RPMI8226 (cell line): ENCODE results near the gene AUTS2.

ENCODE experiments used
- DNase-seq: peaks from one replicate; pipeline ENCODE4 v3.0.0-alpha.2; 2015

The AUTS2 gene

DNA sequence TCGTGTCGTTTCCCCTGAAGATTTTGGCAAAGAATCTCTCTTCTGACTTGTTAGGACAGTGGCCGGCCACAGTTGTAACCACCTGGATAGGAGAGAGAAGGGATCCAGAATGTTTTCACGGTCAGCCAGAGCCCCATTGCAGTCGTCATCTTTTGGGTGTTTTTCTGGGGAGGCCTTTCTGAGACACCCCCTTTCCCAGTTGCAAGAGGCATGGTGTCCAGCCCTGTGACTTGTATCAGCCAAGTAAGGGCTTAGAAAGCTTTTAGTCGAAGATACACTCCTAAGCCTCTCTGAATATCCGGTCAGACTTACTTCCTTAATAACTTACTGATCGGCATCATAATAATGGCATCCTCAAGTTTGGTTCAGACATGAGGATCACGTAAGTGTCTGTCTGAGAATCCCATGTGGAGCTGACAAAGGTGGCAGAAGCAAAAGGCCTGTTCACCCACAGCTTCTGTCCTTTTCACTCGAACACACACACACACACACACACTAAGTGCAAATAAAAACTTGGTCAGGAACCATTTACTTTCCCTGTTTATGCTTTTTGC, 1098.0 kb downstream of the AUTS2 start:
- DNase-seq, result no peak

GRCh38 chr7:70698219-70698832, 1100.1 kb downstream of the AUTS2 start:
- DNase-seq, result peak; percentile 61

- no peak for DNase-seq
Observed at GRCh38 chr7:70699271-70699670, 1101.0 kb downstream of the AUTS2 start.

DNA sequence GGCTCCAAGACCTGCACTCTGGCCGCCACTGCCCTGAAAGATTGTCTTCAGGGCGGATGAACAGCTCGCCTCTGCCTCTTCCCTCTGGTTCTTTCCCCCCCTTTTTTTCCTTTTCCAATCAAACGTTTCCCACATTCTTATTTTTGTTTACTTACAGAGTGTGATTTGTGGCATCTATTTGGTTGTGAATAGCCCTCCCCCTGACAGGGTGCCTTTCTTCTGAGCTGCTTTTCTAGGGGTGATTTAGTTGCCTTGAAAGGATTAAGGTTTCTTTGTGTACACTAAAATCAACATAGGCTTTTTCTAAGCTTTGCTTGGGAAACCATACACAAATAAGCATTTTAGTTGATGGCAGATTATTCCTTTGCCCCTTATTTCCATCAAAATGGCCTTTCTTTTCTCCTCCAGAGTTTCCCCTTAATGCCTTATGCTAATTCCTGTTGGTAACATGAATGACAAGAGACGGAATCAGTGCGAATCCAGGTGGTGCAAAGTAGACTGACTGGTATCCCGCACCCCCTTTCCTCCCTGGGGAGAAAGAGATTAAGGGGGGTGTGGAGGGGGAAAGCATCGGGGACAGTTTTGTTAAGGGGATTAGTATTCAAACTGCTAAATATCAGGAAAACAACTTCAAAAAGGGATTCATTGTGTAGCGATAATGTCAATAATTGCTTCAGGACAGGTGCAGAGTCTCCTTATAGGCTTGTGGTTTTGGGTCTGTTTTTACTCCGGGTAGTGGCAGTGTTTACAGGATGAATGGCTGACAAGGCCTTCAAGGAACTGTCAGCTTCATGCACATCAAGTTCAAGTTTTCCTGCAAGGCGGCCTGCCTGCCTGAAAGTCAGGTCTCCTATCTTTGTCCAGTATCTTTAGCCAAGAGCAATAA, 1102.0 kb downstream of the AUTS2 start:
- DNase-seq, result no peak

DNA sequence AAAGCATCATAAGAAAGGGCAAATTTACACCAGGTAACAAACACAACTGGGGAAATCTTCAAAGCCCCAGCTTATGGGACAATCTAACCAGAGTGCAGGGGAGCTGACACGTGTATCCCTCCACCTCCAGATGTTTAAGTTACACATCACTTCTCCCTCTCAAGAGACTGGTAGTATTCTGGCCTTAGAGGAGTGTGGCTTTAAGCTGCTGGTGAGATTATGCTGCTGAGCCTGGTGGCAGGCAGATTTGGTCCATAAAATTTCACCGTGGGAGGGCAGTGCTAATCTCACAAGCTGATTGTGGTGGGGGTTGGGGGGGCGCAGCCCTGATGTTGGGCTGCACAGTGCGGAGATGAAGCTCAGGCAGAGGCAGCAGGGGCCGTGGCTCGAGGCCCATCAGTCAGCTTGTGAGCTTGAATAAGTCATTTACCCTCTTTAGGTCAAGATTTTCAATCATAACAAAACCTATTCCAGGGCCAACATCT, 1102.7 kb downstream of the AUTS2 start:
- no peak for DNase-seq

GRCh38 chr7:70701477-70701876, 1103.2 kb downstream of the AUTS2 start:
- DNase-seq, result no peak

DNA sequence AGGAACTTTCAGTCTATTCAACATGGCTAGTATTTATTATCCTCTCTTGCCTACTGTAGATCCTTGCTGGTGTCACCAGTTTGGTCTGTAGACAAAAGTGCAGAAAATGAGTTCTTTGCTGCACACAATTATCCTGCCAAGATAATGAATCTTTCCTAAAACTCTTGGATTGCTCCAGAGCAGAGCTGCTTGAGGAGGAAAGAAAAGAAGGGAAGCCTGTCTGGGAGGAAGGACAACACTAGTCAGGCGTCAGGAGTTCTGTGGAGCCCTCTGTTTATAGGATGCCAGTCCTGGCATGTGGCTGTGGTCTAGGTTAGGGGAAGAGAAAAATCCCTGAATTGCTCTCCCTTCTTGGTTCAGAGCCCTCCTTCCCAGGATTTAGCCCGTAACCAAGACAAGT, 1103.7 kb downstream of the AUTS2 start:
- DNase-seq, result no peak

- no peak for DNase-seq
Observed at GRCh38 chr7:70703785-70704184, 1105.5 kb downstream of the AUTS2 start.

- DNase-seq, result no peak
Observed at GRCh38 chr7:70704831-70705346, 1106.6 kb downstream of the AUTS2 start.

DNA sequence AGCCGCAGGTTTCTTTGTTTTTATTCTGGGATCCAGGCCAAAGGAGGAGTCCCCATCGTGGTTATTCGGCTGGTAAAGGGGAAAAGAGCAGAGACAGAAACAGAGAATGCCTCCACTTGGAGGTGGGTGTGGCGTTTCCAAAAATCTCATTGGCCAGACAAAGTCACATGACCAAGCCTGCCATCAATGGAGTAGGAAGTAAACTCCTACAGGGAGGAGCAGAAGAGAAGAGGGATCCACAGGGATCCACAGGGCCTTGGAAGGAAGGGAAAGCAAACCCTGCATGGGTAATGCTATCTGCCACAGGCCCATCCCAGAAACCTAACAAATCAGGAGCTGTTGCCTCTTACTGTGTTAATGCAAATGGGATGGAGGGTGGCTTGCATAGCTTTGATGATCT, 1107.9 kb downstream of the AUTS2 start:
- no peak for DNase-seq

GRCh38 chr7:70706698-70707097, 1108.4 kb downstream of the AUTS2 start:
- DNase-seq, result no peak

GRCh38 chr7:70707823-70708243, 1109.6 kb downstream of the AUTS2 start:
- DNase-seq, result no peak

DNA sequence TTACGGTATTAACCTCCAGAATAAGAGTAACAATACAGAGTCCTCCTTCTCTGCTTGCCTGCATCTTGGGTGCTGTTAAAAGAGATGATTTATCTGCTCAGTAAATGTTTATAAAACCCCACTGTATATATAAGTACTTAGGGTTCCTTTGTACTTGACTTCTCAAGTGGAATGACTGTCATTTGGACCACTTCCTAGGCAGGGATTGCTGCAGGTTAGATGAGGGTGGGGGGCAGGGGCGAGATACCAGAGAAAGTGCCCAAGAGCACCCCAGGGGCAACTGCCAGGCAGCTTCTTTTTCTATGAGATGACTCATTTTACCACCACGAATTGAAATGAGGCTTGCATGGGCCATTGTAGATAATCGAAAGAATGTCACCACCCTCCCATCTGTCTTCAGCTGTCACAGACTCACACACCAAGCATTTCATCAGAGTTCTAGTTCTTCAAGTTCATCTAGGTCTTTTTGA, 1111.8 kb downstream of the AUTS2 start:
- DNase-seq, result no peak

DNA sequence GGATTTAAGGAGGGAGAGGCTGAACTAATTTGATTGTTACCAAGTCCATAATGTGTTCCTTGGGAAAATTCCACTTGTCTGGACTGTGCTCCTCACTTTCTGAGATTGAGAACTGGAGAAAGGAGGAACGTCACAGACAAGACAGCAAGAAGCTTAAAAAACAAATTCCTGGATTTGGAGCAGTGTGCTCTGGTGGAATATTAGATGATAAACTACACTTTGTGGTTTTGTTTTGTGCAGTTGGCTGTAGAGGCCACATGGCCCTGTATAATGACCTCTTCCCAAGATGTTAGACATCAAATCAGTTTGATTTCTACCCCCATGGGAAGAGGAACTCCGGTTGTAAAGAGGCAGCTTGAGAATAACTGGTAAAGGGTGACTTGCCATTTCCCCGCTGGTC, 1112.4 kb downstream of the AUTS2 start:
- DNase-seq, result no peak

- no peak for DNase-seq
Observed at GRCh38 chr7:70711452-70711851, 1113.2 kb downstream of the AUTS2 start.

DNA sequence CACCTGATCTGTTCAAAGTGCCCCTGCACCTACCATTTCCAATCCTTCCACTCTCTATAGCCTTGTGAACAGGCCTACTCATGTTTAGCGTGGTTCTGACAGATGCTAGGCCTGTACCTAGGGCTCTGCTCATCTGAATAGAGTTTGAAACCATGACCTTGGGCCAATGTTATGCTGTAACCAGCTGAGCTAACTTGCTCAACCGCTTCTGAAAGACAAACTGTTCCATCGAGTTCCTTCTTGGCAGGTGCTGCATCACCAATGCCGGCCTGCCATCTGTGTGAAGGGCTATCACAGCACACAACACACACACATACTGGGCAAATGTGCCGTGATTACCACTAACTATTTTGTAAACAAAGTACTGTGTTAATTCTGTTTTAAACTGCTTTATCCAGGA, 1114.7 kb downstream of the AUTS2 start:
- DNase-seq, result peak; percentile 32

- DNase-seq, result no peak
Observed at GRCh38 chr7:70714506-70715038, 1116.3 kb downstream of the AUTS2 start.

GRCh38 chr7:70717553-70718329, 1119.5 kb downstream of the AUTS2 start:
- DNase-seq, result peak; percentile 49

GRCh38 chr7:70719125-70719524, 1120.8 kb downstream of the AUTS2 start:
- no peak for DNase-seq

DNA sequence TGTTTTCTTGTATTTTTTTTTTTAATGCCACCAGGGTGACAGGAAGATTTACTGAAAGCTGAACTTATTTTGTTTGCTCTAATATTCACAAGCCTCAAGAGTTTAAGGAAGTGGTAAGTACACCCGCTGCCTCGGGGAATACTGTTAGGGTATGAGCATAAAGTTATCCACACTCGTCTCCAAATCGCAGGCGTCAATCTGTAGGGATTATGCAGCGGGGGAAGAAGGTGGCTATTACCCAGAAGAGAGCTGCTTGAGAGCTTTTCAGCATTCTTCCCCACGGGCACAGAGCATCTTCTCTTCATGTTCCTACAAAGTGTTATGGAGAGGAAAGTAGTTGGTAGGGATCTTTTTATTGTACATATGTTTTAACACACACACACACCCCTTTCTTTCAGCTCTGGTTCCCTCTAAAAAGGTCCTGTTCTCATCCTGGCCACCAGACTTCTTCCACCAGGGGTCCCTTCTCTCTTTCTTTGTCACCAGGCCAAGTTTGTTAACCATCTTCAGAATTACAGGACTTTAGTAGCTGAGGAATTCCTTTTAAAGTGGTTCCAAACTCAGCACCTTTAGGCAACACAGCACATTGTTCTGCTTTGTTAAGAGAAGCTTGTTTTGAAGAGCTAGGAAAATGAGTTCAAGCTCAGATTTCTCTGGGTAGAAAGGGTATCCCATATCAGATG, 1122.1 kb downstream of the AUTS2 start:
- no peak for DNase-seq

DNA sequence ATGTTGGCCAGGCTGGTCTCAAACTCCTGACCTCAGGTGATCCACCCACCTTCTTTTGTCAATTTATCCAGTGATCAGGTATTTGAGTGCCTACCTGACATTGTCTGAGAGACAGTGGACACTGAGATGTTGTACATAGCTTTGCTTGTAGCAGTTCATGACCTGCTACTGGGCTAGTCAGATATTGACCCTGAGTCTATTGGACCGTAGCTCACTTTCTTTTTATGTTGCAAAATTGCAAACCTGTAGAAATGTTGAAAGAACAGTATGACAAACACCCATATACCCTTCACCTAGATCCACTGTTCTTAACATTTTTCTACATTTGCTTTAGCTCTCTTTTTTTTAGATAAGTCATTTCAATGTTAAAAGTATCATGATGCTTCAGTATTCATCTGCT, 1123.2 kb downstream of the AUTS2 start:
- DNase-seq, result no peak

GRCh38 chr7:70723339-70723738, 1125.1 kb downstream of the AUTS2 start:
- no peak for DNase-seq
